ENCODE results near the gene PHF13. TPM values are rescaled to one million over a fixed set of nuclear protein-coding genes. Genes with fewer than 3 reads are reported as not detected.

PHF13 gene
- total and polyA plus RNA-seq, 10 of the 15 experiments (the other 5 are each of a cell fraction or from before 2014, with no cell fraction given) = 0.87 to 15.4 (median 5.1) TPM

DNA sequence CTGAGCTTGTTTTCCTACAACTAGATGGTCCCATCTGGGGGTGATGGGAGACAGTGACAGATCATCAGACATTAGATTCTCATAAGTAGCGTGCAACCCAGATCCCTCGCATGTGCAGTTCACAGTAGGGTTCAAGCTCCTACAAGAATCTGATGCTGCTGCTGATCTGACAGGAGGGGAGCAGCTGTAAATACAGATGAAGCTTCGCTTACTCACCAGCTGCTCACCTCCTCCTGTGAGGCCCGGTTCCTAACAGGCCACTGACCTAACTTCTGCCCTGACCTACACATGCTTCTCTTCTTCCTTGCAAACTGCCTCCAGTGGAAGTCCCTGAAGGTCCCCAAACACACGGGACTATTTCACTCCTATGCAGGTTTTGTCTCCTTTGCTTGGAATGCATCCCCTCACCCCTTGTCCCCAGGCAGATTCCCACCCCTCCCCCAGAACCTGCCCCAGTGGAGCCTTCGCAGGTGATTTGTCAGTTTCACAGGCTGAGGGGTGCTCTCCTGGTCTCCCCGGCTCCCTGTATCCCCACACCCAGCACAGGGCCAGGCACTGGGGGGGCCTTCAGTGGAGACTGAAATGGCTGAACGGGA is 39.4 kb upstream of the PHF13 start:
- ChIA-PET POLR2A (no interaction called here), CTCF (interaction anchor here (2.1 kb wide), 1 partner anchor 20 kb away, joined by 6 read pairs; the partner anchor contains the start of genes NOL9 and TAS1R1), RAD21 (ENCODE audit: unreplicated experiment) (no interaction called here), SMC1A (ENCODE audit: uncharacterized antibody, unreplicated experiment) (no interaction called here)
- ATAC-seq = no peak
- no peak for TF ChIP-seq NR2C2 (IDR thresholded peaks at IDR 0.05; ENCODE audit: borderline replicate concordance, control insufficient read depth, insufficient read length, low read depth)
- no peak for FAIRE-seq
- Histone ChIP-seq H3K36me3 (ENCODE audit: control insufficient read depth in 2 of 2, insufficient read depth in 2 of 2, low read length in 1 of 2) (no peaks in the 10 kb centered on the region), H3K4me2 (ENCODE audit: control insufficient read depth, insufficient read depth) (no peak overlapping the region), H3K4me3 (no peak overlapping the region), H3K27me3 (replicated peaks in 1 of 2; ENCODE audit: control insufficient read depth in 2 of 2, insufficient read depth in 2 of 2, low read length in 1 of 2) (no peaks in the 10 kb centered on the region), H3K4me1 (ENCODE audit: control insufficient read depth, insufficient read depth, low read length) (peaks cover under 1% of the 10 kb centered on the region; the same call in 1 of the 2 replicates), H4K20me1 (ENCODE audit: control insufficient read depth, insufficient read depth) (no peaks in the 10 kb centered on the region), H3K27ac (ENCODE audit: control insufficient read depth, insufficient read depth) (no peak overlapping the region), H3K9ac (ENCODE audit: control insufficient read depth, insufficient read depth, low read length) (no peak overlapping the region), H2AFZ (ENCODE audit: control insufficient read depth, low read depth, low read length) (no peak overlapping the region), H3K9me3 (replicated peaks; ENCODE audit: control insufficient read depth, insufficient read depth, low read length) (no peaks in the 10 kb centered on the region; the same call in 1 of the 3 replicates), H3K79me2 (ENCODE audit: control insufficient read depth, insufficient read depth, low read length) (no peaks in the 10 kb centered on the region)
- no peak for DNase-seq (ENCODE audit: low read depth, low spot score)
- BruUV-seq (replicated peaks) = no TSS peak
- intact Hi-C loops (cut with micrococcal nuclease; ENCODE audit: unreplicated experiment) (no loop called here), in situ Hi-C loops (cut with MboI) (no loop called here)
- WGBS (ENCODE audit: insufficient coverage, insufficient replicate concordance, low lambda C conversion rate, missing lambda C conversion rate) = 55% methylated on average over 8 of the region's 8 CpGs

DNA sequence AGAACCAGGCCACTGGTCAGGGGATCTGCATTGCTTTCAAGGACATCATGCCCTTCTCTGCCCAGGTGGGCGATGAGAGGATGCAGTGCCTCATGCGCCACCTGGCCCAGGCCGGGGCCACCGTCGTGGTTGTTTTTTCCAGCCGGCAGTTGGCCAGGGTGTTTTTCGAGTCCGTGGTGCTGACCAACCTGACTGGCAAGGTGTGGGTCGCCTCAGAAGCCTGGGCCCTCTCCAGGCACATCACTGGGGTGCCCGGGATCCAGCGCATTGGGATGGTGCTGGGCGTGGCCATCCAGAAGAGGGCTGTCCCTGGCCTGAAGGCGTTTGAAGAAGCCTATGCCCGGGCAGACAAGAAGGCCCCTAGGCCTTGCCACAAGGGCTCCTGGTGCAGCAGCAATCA is 38.7 kb upstream of the PHF13 start:
- Histone ChIP-seq H3K9ac (ENCODE audit: control insufficient read depth, insufficient read depth, low read length) (no peak overlapping the region), H3K79me2 (ENCODE audit: control insufficient read depth, insufficient read depth, low read length) (no peaks in the 10 kb centered on the region), H3K4me2 (ENCODE audit: control insufficient read depth, insufficient read depth) (no peak overlapping the region), H3K27ac (ENCODE audit: control insufficient read depth, insufficient read depth) (no peak overlapping the region), H3K9me3 (replicated peaks; ENCODE audit: control insufficient read depth, insufficient read depth, low read length) (no peaks in the 10 kb centered on the region; the same call in 1 of the 3 replicates), H2AFZ (ENCODE audit: control insufficient read depth, low read depth, low read length) (no peak overlapping the region), H4K20me1 (ENCODE audit: control insufficient read depth, insufficient read depth) (no peaks in the 10 kb centered on the region), H3K4me3 (no peak overlapping the region), H3K36me3 (ENCODE audit: control insufficient read depth in 2 of 2, insufficient read depth in 2 of 2, low read length in 1 of 2) (no peaks in the 10 kb centered on the region), H3K4me1 (ENCODE audit: control insufficient read depth, insufficient read depth, low read length) (peaks cover 5% of the 10 kb centered on the region; the same call in 1 of the 2 replicates), H3K27me3 (replicated peaks in 1 of 2; ENCODE audit: control insufficient read depth in 2 of 2, insufficient read depth in 2 of 2, low read length in 1 of 2) (no peaks in the 10 kb centered on the region)
- SMC1A ChIA-PET (ENCODE audit: uncharacterized antibody, unreplicated experiment) = no interaction called here
- DNase-seq (ENCODE audit: low read depth, low spot score) (no peak), ATAC-seq (no peak), FAIRE-seq (no peak)
- BruUV-seq (replicated peaks) = no TSS peak
- RAD21 ChIA-PET (ENCODE audit: unreplicated experiment) = no interaction called here
- intact Hi-C loops (cut with micrococcal nuclease; ENCODE audit: unreplicated experiment) (no loop called here), in situ Hi-C loops (cut with MboI) (no loop called here)
- POLR2A ChIA-PET = interaction anchor here (0.7 kb wide), 1 partner anchor 224 kb away, joined by 3 read pairs; no protein-coding TSS in a partner anchor
- WGBS (ENCODE audit: insufficient coverage, insufficient replicate concordance, low lambda C conversion rate, missing lambda C conversion rate) = 49% methylated on average over 14 of the region's 14 CpGs
- TF ChIP-seq ZBED1 (IDR thresholded peaks at IDR 0.05; ENCODE audit: borderline replicate concordance) (no peak), GABPA (IDR thresholded peaks at IDR 0.05; ENCODE audit: low read depth) (no peak), EP300 (IDR thresholded peaks at IDR 0.05; ENCODE audit: borderline replicate concordance in 1 of 2, control insufficient read depth in 1 of 2, low read depth in 2 of 2, low read length in 2 of 2) (no peak), ZNF384 (IDR thresholded peaks at IDR 0.05; ENCODE audit: borderline replicate concordance, low read depth, low read length) (no peak), SPI1 (IDR thresholded peaks at IDR 0.05; ENCODE audit: borderline replicate concordance, insufficient read depth, low read depth, low read length) (no peak), CBX3 (IDR thresholded peaks at IDR 0.05; ENCODE audit: borderline replicate concordance, low read depth) (no peak), GATAD2B (conservative IDR thresholded peaks at IDR 0.05; ENCODE audit: low read depth) (no peak), CHD2 (IDR thresholded peaks at IDR 0.05; ENCODE audit: borderline replicate concordance, low read depth, low read length) (no peak), ASH2L (IDR thresholded peaks at IDR 0.05; ENCODE audit: borderline replicate concordance, low read depth) (no peak), MEF2B (IDR thresholded peaks at IDR 0.05; ENCODE audit: partially characterized antibody, poor library complexity, severe bottlenecking) (no peak), IKZF1 (conservative IDR thresholded peaks at IDR 0.05) (no peak)
- TF ChIP-seq, protein P1, sequence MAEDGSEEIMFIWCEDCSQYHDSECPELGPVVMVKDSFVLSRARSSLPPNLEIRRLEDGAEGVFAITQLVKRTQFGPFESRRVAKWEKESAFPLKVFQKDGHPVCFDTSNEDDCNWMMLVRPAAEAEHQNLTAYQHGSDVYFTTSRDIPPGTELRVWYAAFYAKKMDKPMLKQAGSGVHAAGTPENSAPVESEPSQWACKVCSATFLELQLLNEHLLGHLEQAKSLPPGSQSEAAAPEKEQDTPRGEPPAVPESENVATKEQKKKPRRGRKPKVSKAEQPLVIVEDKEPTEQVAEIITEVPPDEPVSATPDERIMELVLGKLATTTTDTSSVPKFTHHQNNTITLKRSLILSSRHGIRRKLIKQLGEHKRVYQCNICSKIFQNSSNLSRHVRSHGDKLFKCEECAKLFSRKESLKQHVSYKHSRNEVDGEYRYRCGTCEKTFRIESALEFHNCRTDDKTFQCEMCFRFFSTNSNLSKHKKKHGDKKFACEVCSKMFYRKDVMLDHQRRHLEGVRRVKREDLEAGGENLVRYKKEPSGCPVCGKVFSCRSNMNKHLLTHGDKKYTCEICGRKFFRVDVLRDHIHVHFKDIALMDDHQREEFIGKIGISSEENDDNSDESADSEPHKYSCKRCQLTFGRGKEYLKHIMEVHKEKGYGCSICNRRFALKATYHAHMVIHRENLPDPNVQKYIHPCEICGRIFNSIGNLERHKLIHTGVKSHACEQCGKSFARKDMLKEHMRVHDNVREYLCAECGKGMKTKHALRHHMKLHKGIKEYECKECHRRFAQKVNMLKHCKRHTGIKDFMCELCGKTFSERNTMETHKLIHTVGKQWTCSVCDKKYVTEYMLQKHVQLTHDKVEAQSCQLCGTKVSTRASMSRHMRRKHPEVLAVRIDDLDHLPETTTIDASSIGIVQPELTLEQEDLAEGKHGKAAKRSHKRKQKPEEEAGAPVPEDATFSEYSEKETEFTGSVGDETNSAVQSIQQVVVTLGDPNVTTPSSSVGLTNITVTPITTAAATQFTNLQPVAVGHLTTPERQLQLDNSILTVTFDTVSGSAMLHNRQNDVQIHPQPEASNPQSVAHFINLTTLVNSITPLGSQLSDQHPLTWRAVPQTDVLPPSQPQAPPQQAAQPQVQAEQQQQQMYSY (CRISPR knock-in tag; IDR thresholded peaks at IDR 0.05) = no peak
- CTCF ChIA-PET = interaction anchor here (2.1 kb wide), 1 partner anchor 20 kb away, joined by 6 read pairs; the partner anchor contains the start of genes NOL9 and TAS1R1
